DND-41 (cell line): ENCODE data around the gene RNF135.
A peak's percentile ranks its signal among the peaks of the same experiment; 100 is the strongest.

Experiments
- ATAC-seq: fragments of 200-7000 bp; cut with Tn5 transposase; 3 replicates; pipeline ENCODE4 v1.9.1; 2021; ENCODE audit warnings: low read depth; ENCODE audit not compliant: insufficient read depth
- DNase-seq: peaks from one replicate; pipeline ENCODE4 v3.0.0-alpha.2; 2020
- H2AFZ ChIP-seq: 2 replicates; pipeline ENCODE4 v1.6.0; 2012; ENCODE audit warnings: low read depth, low read length
- H3K27ac ChIP-seq: 2 replicates; pipeline ENCODE4 v1.5.1; 2012; ENCODE audit warnings: low read length, inconsistent platforms
- H3K27me3 ChIP-seq: fragments of 200-600 bp; sonication (generic); 2 replicates; pipeline ENCODE4 v1.6.0; 2012; ENCODE audit warnings: low read length, mild to moderate bottlenecking, inconsistent platforms; ENCODE audit not compliant: insufficient read depth, poor library complexity
- H3K36me3 ChIP-seq: 2 replicates; pipeline ENCODE4 v1.5.1; 2012; ENCODE audit warnings: low read length, inconsistent platforms; ENCODE audit not compliant: insufficient read depth
- H3K4me1 ChIP-seq: 2 replicates; pipeline ENCODE4 v1.5.1; 2012; ENCODE audit warnings: mild to moderate bottlenecking, low read length; ENCODE audit not compliant: insufficient read depth
- H3K4me2 ChIP-seq: 2 replicates; pipeline ENCODE4 v1.6.0; 2012; ENCODE audit warnings: mild to moderate bottlenecking, moderate library complexity, low read length, inconsistent platforms; ENCODE audit not compliant: insufficient read depth
- H3K4me3 ChIP-seq, 2 experiments: fragments of 200-600 bp in 1 of 2; shearing (Covaris generic) in 1 of 2; 2 replicates each; pipeline ENCODE4 v1.5.1; 2012 to 2016; ENCODE audit warnings: inconsistent platforms in 2 of 2, low read length in 2 of 2, mild to moderate bottlenecking in 2 of 2, low read depth in 1 of 2, moderate library complexity in 1 of 2
- H3K79me2 ChIP-seq: 2 replicates; pipeline ENCODE4 v1.6.0; 2012; ENCODE audit warnings: low read length, inconsistent platforms; ENCODE audit not compliant: insufficient read depth
- H3K9ac ChIP-seq: 2 replicates; pipeline ENCODE4 v1.6.0; 2012; ENCODE audit warnings: low read depth, mild to moderate bottlenecking, inconsistent platforms, low read length, moderate library complexity
- H3K9me3 ChIP-seq: 2 replicates; pipeline ENCODE4 v1.5.1; 2012; ENCODE audit warnings: low read length, moderate library complexity, mild to moderate bottlenecking, inconsistent platforms; ENCODE audit not compliant: insufficient read depth, severe bottlenecking
- H4K20me1 ChIP-seq: 2 replicates; pipeline ENCODE4 v1.6.0; 2012; ENCODE audit warnings: low read length; ENCODE audit not compliant: insufficient read depth
- CTCF ChIP-seq: IDR thresholded peaks from 2 replicates; pipeline ENCODE4 v1.5.1; 2012; ENCODE audit warnings: borderline replicate concordance, low read length, moderate library complexity, mild to moderate bottlenecking; ENCODE audit not compliant: poor library complexity, severe bottlenecking; ENCODE audit errors: extremely low read depth
- EZH2 ChIP-seq: IDR thresholded peaks from 3 replicates; pipeline ENCODE4 v1.6.1; 2012; ENCODE audit warnings: borderline replicate concordance, low read depth, mild to moderate bottlenecking, moderate library complexity, low read length, inconsistent platforms; ENCODE audit not compliant: severe bottlenecking

Gene RNF135, protein sequence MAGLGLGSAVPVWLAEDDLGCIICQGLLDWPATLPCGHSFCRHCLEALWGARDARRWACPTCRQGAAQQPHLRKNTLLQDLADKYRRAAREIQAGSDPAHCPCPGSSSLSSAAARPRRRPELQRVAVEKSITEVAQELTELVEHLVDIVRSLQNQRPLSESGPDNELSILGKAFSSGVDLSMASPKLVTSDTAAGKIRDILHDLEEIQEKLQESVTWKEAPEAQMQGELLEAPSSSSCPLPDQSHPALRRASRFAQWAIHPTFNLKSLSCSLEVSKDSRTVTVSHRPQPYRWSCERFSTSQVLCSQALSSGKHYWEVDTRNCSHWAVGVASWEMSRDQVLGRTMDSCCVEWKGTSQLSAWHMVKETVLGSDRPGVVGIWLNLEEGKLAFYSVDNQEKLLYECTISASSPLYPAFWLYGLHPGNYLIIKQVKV

GRCh38 chr17:30970831-30971567 lies at the start of gene RNF135:
RNF135 (plus strand) TSS chr17:30971039; CDS start chr17:30971074, 35 bp downstream.
- peak within 1 kb of the TSS; percentile 33 to 63 for H3K4me3 ChIP-seq
- 0 out of 2 replicates have a peak, but pooled peaks cover 6% of the 10 kb centered on the region for H3K36me3 ChIP-seq
- no peaks in the 10 kb centered on the region for H3K9me3 ChIP-seq
- peak within 1 kb of the TSS; percentile 89 for H3K9ac ChIP-seq
- no peaks in the 10 kb centered on the region for H3K27me3 ChIP-seq
- H2AFZ ChIP-seq = peak within 1 kb of the TSS; percentile 95
- H3K4me2 ChIP-seq = peak within 1 kb of the TSS; percentile 81
- ATAC-seq (peak; percentile 88), DNase-seq (peak; percentile 73)
- H4K20me1 ChIP-seq = no peaks in the 10 kb centered on the region
- TF ChIP-seq CTCF (peak; percentile 19), EZH2 (no peak)
- H3K27ac ChIP-seq = peak within 1 kb of the TSS; percentile 62
- H3K79me2 ChIP-seq = peaks cover 21% of the 10 kb centered on the region
- peaks cover 29% of the 10 kb centered on the region for H3K4me1 ChIP-seq

- no peaks in the 10 kb centered on the region for H4K20me1 ChIP-seq
- no peaks in the 10 kb centered on the region for H3K27me3 ChIP-seq
- no peaks in the 10 kb centered on the region for H3K36me3 ChIP-seq
- DNase-seq = no peak
- H2AFZ ChIP-seq = no peak within 1 kb of the TSS
- no peak within 1 kb of the TSS for H3K9ac ChIP-seq
- no peak within 1 kb of the TSS for H3K4me2 ChIP-seq
- H3K9me3 ChIP-seq = no peaks in the 10 kb centered on the region
- no peak for TF ChIP-seq EZH2
- TF ChIP-seq CTCF = no peak
- H3K4me1 ChIP-seq = no peaks in the 10 kb centered on the region
- no peak within 1 kb of the TSS for H3K4me3 ChIP-seq
- no peak for ATAC-seq
- no peaks in the 10 kb centered on the region for H3K79me2 ChIP-seq
- no peak within 1 kb of the TSS for H3K27ac ChIP-seq
Observed at GRCh38 chr17:30921544-30922196, 49.2 kb upstream of the RNF135 start, which contains the start of gene ADAP2. ADAP2 (plus strand) TSS chr17:30921945; CDS start chr17:30922015, 70 bp downstream.

- H3K4me2 ChIP-seq = no peak overlapping the region
- no peak for ATAC-seq
Observed at GRCh38 chr17:30922235-30923030, 48.4 kb upstream of the RNF135 start.

More at GRCh38 chr17:30922235-30923030, 48.4 kb upstream of the RNF135 start:
- no peak for DNase-seq
- no peak for TF ChIP-seq CTCF
- no peak for TF ChIP-seq EZH2
- H3K4me3 ChIP-seq = no peak overlapping the region
- no peak overlapping the region for H2AFZ ChIP-seq
- H4K20me1 ChIP-seq = no peaks in the 10 kb centered on the region
- H3K36me3 ChIP-seq = no peaks in the 10 kb centered on the region
- H3K9ac ChIP-seq = no peak overlapping the region
- no peaks in the 10 kb centered on the region for H3K79me2 ChIP-seq
- no peaks in the 10 kb centered on the region for H3K9me3 ChIP-seq
- no peaks in the 10 kb centered on the region for H3K27me3 ChIP-seq
- no peaks in the 10 kb centered on the region for H3K4me1 ChIP-seq
- H3K27ac ChIP-seq = no peak overlapping the region
